ENCODE results near the gene ASXL1. TPM values are rescaled to one million over a fixed set of nuclear protein-coding genes. Genes with fewer than 3 reads are reported as not detected.

ASXL1 gene
- polyA plus RNA-seq, 1 experiment, result 28.9 TPM

GRCh38 chr20:32481311-32482142, 123.4 kb downstream of the ASXL1 start:
- no peaks in the 10 kb centered on the region; the same call in 1 of the 2 replicates for H3K9me3 ChIP-seq (ENCODE audit: control insufficient read depth, insufficient read depth, low read length)
- no peak for TF ChIP-seq CTCF (IDR thresholded peaks at IDR 0.05; ENCODE audit: low read depth, low read length)
- peak overlapping the region; percentile 72 for H3K4me3 ChIP-seq (ENCODE audit: low read depth, low read length)
- H3K27ac ChIP-seq (ENCODE audit: low read depth, low read length), result no peak overlapping the region
- H3K27me3 ChIP-seq (ENCODE audit: control insufficient read depth, insufficient read depth, low read length), result peaks cover 2% of the 10 kb centered on the region
- no peak for DNase-seq (ENCODE audit: low read depth, low spot score)
- ChIA-PET CTCF (interaction anchor here (0.8 kb wide), 1 partner anchor 171 kb away, joined by 4 read pairs; no protein-coding TSS in a partner anchor), POLR2A (interaction anchor here (0.5 to 0.7 kb wide), 3 partner anchors 23 to 227 kb away, joined by 3 to 4 read pairs (median 3); no protein-coding TSS in a partner anchor)

GRCh38 chr20:32482143-32482441, 124.0 kb downstream of the ASXL1 start:
- Histone ChIP-seq H3K9me3 (ENCODE audit: control insufficient read depth, insufficient read depth, low read length) (no peaks in the 10 kb centered on the region; the same call in 1 of the 2 replicates), H3K4me3 (ENCODE audit: low read depth, low read length) (peak overlapping the region; percentile 72), H3K27me3 (ENCODE audit: control insufficient read depth, insufficient read depth, low read length) (peaks cover 2% of the 10 kb centered on the region), H3K27ac (ENCODE audit: low read depth, low read length) (no peak overlapping the region)
- CTCF ChIA-PET, result no interaction called here
- POLR2A ChIA-PET, result no interaction called here
- no peak for DNase-seq (ENCODE audit: low read depth, low spot score)
- TF ChIP-seq CTCF (IDR thresholded peaks at IDR 0.05; ENCODE audit: low read depth, low read length), result no peak

- Histone ChIP-seq H3K27me3 (ENCODE audit: control insufficient read depth, insufficient read depth, low read length) (peaks cover 2% of the 10 kb centered on the region), H3K4me3 (ENCODE audit: low read depth, low read length) (peak overlapping the region; percentile 72), H3K9me3 (ENCODE audit: control insufficient read depth, insufficient read depth, low read length) (no peaks in the 10 kb centered on the region; the same call in 1 of the 2 replicates), H3K27ac (ENCODE audit: low read depth, low read length) (no peak overlapping the region)
- ChIA-PET POLR2A (no interaction called here), CTCF (no interaction called here)
- no peak for TF ChIP-seq CTCF (IDR thresholded peaks at IDR 0.05; ENCODE audit: low read depth, low read length)
- DNase-seq (ENCODE audit: low read depth, low spot score), result no peak
Measured at GRCh38 chr20:32482442-32483261, 124.5 kb downstream of the ASXL1 start.

GRCh38 chr20:32483351-32484224, 125.5 kb downstream of the ASXL1 start:
- Histone ChIP-seq H3K27ac (ENCODE audit: low read depth, low read length) (peak overlapping the region; percentile 31), H3K9me3 (ENCODE audit: control insufficient read depth, insufficient read depth, low read length) (no peaks in the 10 kb centered on the region; the same call in none of the 2 replicates), H3K27me3 (ENCODE audit: control insufficient read depth, insufficient read depth, low read length) (peaks cover 2% of the 10 kb centered on the region), H3K4me3 (ENCODE audit: low read depth, low read length) (peak overlapping the region; percentile 72)
- TF ChIP-seq CTCF (IDR thresholded peaks at IDR 0.05; ENCODE audit: low read depth, low read length), result no peak
- no peak for DNase-seq (ENCODE audit: low read depth, low spot score)
- POLR2A ChIA-PET, result interaction anchor here (0.6 to 2.1 kb wide), 2 partner anchors 8 to 224 kb away, joined by 6 to 14 read pairs; no protein-coding TSS in a partner anchor
- CTCF ChIA-PET, result interaction anchor here (0.5 to 2.5 kb wide), 3 partner anchors 26 to 169 kb away, joined by 3 to 14 read pairs (median 4); no protein-coding TSS in a partner anchor
